KOPT-K1 (cell line): Measurements from ENCODE around the gene CYP4F11.
"Not testable (repeated sequence)": the region's sequence is repeated elsewhere in the genome, so short reads cannot be mapped to it uniquely, and the experiment has no call there.

Experiments
- H3K27ac ChIP-seq: fragments of 200-600 bp; sonication (generic); 2 replicates; pipeline ENCODE4 v1.5.1; 2016; ENCODE audit warnings: antibody characterized with exemption, mild to moderate bottlenecking, low read depth, low read length; ENCODE audit not compliant: poor library complexity, severe bottlenecking
- H3K36me3 ChIP-seq: fragments of 200-600 bp; sonication (generic); 2 replicates; pipeline ENCODE4 v1.5.1; 2017; ENCODE audit warnings: antibody characterized with exemption, mild to moderate bottlenecking, low read length, moderate library complexity; ENCODE audit not compliant: insufficient read depth
- H3K9me3 ChIP-seq: fragments of 200-600 bp; sonication (generic); 2 replicates; pipeline ENCODE4 v1.5.1; 2017; ENCODE audit warnings: antibody characterized with exemption, low read length, mild to moderate bottlenecking; ENCODE audit not compliant: insufficient read depth, poor library complexity, severe bottlenecking

The CYP4F11 gene

DNA sequence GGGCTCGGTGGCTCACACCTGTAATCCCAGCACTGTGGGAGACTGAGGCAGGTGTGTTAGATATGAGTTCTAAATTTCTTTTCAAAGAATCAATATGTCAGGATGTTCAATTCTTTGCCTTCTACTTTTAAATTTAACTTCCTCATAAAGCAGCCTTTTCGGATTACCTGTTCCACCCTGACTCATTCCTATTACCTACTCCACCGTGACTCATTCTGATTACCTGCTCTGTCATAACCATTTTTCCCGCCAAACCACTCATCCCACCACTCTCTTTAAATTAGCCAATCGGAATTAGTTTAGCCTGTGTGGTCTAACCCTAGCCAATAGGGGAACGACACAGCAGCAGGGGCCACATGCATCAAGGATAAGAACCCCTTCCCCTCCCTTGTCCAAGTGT, 60.6 kb downstream of the CYP4F11 start:
- not testable (repeated sequence) for H3K36me3 ChIP-seq, H3K27ac ChIP-seq
- H3K9me3 ChIP-seq, result peaks cover 13% of the 10 kb centered on the region

- peaks cover 13% of the 10 kb centered on the region for H3K9me3 ChIP-seq
- peak overlapping the region; percentile 67 for H3K27ac ChIP-seq
- no peaks in the 10 kb centered on the region for H3K36me3 ChIP-seq
These were observed 62.8 kb downstream of the CYP4F11 start for GRCh38 chr19:15871570-15871969.

DNA sequence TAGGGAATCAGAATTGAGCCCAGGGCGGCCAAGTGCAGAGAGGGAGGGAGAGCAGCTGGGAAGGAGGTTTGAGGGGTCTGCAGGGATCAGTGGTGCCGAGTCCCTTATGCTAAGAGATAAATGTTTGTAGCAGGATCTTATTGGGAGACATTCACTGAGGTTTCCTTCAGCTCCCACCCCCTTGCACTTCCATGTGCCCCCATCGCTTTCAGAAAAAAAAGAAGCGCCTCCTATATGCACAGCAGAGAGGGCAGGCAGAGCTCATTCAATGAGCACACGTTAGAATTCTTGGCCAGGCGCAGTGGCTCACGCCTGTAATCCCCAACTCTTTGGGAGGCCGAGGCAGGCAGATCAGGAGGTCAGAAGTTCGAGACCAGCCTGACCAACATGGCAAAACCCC, 64.5 kb downstream of the CYP4F11 start:
- Histone ChIP-seq H3K36me3 (no peaks in the 10 kb centered on the region), H3K27ac (peak overlapping the region; percentile 67), H3K9me3 (peaks cover 13% of the 10 kb centered on the region)

- H3K27ac ChIP-seq, result peak overlapping the region; percentile 67
- H3K9me3 ChIP-seq, result peaks cover 7% of the 10 kb centered on the region
- no peaks in the 10 kb centered on the region for H3K36me3 ChIP-seq
These were observed 65.2 kb downstream of the CYP4F11 start for GRCh38 chr19:15869109-15869555.

DNA sequence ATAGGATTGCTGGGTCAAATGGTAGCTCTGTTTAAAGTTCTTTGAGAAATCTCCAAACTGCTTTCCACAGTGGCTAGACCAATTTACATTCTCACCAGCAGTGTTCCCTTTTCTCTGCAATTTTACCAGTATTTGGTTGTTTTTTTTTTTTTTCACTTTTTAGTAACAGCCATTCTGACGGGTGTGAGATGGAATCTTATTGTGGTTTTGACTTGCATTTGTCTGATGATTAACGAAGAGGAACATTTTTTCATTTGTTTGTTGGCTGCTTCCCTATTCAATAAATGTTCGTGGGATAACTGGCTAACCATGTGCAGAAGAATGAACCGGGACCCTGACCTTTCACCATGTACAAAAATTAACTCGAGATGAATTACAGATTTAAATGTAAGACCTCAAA, 67.7 kb downstream of the CYP4F11 start:
- peak overlapping the region; percentile 67 for H3K27ac ChIP-seq
- H3K9me3 ChIP-seq, result no peaks in the 10 kb centered on the region
- no peaks in the 10 kb centered on the region for H3K36me3 ChIP-seq

- Histone ChIP-seq H3K27ac (peak overlapping the region; percentile 51), H3K9me3 (no peaks in the 10 kb centered on the region), H3K36me3 (no peaks in the 10 kb centered on the region)
These were observed 69.5 kb downstream of the CYP4F11 start for GRCh38 chr19:15864824-15865223.

- Histone ChIP-seq H3K27ac (no peak overlapping the region), H3K9me3 (no peaks in the 10 kb centered on the region), H3K36me3 (no peaks in the 10 kb centered on the region)
These were observed 71.1 kb downstream of the CYP4F11 start for GRCh38 chr19:15863272-15863671.

GRCh38 chr19:15862444-15862843, 71.9 kb downstream of the CYP4F11 start:
- H3K27ac ChIP-seq, result no peak overlapping the region
- no peaks in the 10 kb centered on the region for H3K36me3 ChIP-seq
- no peaks in the 10 kb centered on the region for H3K9me3 ChIP-seq
